GM12801 (cell line): ENCODE data around the gene TMEM168.

Experiments
- CTCF ChIP-seq: IDR thresholded peaks from one replicate; pipeline ENCODE4 v1.5.1; 2011; ENCODE audit warnings: control low read depth; ENCODE audit not compliant: insufficient read length; ENCODE audit errors: extremely low read depth

TMEM168 gene

GRCh38 chr7:112789453-112789816 is 758 bp downstream of the TMEM168 start:
- no peak for TF ChIP-seq CTCF

- TF ChIP-seq CTCF, result no peak
These were observed 1.3 kb downstream of the TMEM168 start for GRCh38 chr7:112788778-112789343.

GRCh38 chr7:112784603-112785002 is 5.6 kb downstream of the TMEM168 start:
- no peak for TF ChIP-seq CTCF

- no peak for TF ChIP-seq CTCF
These were observed 7.7 kb downstream of the TMEM168 start for GRCh38 chr7:112782498-112782897.

- no peak for TF ChIP-seq CTCF
These were observed 8.6 kb downstream of the TMEM168 start for GRCh38 chr7:112781558-112781957.

- TF ChIP-seq CTCF, result no peak
These were observed 9.1 kb downstream of the TMEM168 start for GRCh38 chr7:112781110-112781509.

GRCh38 chr7:112779667-112780066 is 10.5 kb downstream of the TMEM168 start:
- no peak for TF ChIP-seq CTCF

- TF ChIP-seq CTCF, result no peak
These were observed 12.8 kb downstream of the TMEM168 start for GRCh38 chr7:112777406-112777805.
